ENCODE measurements around the gene MTMR1.

DNA sequence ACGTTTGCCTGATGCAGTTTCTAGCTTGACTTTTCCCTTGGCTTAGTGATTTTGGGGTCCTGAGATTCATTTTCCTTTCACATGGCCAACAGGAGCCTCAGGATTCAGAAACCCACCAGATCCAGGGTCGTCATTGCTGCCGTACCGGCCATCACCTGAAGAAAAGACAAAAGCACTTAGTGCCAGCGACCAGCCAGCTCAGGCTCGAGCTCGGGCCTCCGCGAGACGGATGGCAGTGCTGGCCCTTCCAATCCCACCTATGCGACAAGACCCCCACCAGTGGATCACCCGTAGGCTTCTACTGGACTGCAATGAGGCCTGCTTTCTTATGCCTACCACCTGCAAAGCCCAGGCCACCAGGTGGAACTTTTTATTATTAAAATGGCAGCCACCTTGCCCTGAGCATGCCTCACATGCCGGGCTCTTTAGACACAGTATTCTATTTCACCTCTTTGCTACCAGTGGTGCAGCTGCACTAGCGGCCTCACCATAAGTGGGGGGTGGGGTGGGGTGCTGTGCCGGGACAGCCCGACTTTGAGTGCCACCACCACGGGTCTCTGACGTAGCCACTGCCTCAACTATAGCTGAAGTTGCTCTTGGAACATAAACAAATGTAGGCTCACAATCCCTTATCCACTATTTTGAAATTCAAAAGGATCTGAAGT is 84.3 kb downstream of the MTMR1 start:
- TF ChIP-seq, protein P1, sequence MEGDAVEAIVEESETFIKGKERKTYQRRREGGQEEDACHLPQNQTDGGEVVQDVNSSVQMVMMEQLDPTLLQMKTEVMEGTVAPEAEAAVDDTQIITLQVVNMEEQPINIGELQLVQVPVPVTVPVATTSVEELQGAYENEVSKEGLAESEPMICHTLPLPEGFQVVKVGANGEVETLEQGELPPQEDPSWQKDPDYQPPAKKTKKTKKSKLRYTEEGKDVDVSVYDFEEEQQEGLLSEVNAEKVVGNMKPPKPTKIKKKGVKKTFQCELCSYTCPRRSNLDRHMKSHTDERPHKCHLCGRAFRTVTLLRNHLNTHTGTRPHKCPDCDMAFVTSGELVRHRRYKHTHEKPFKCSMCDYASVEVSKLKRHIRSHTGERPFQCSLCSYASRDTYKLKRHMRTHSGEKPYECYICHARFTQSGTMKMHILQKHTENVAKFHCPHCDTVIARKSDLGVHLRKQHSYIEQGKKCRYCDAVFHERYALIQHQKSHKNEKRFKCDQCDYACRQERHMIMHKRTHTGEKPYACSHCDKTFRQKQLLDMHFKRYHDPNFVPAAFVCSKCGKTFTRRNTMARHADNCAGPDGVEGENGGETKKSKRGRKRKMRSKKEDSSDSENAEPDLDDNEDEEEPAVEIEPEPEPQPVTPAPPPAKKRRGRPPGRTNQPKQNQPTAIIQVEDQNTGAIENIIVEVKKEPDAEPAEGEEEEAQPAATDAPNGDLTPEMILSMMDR (IDR thresholded peaks at IDR 0.05), result no peak
- TF ChIP-seq ZFX (IDR thresholded peaks at IDR 0.05; ENCODE audit: borderline replicate concordance), result no peak

Measured in 22Rv1 (cell line).